Caki2 (cell line): ENCODE measurements around the gene CD37. TPM values are rescaled to one million over a fixed set of nuclear protein-coding genes. Genes with fewer than 3 reads are reported as not detected.

ENCODE experiments used
- DNase-seq: peaks from one replicate; pipeline ENCODE4 v3.0.0-alpha.2; 2015; ENCODE audit warnings: low read depth
- in situ Hi-C: cut with HindIII; loops from 2 replicates; pipeline ENCODE4 v1.10.0; 2016; ENCODE audit warnings: low sequenced_read_pairs, low pct_unique_long_range_greater_than_20kb, mixed read lengths
- total RNA-seq: library from RNA; depleted of rRNA; stranded (reverse); fragments of >200 nt; shearing (Covaris generic); gene quantifications from 2 replicates; pipeline ENCODE4 v1.2.3, GENCODE V29; 2014; ENCODE audit warnings: low replicate concordance

CD37 gene
- total RNA-seq, 1 experiment from 2014 or later, result not detected

GRCh38 chr19:49340865-49341718 is 5.9 kb downstream of the CD37 start:
- in situ Hi-C loops, result no loop called here
- no peak for DNase-seq

- in situ Hi-C loops, result no loop called here
These were observed 7.1 kb downstream of the CD37 start for GRCh38 chr19:49342291-49342721.

GRCh38 chr19:49343123-49343522 is 7.9 kb downstream of the CD37 start:
- in situ Hi-C loops, result no loop called here
- no peak for DNase-seq

More at GRCh38 chr19:49342291-49342721, 7.1 kb downstream of the CD37 start:
- DNase-seq, result no peak

GRCh38 chr19:49344505-49345423 is 9.6 kb downstream of the CD37 start:
- DNase-seq, result no peak
- in situ Hi-C loops, result no loop called here

GRCh38 chr19:49347191-49347590 is 12.0 kb downstream of the CD37 start:
- no peak for DNase-seq
- in situ Hi-C loops, result no loop called here

GRCh38 chr19:49347835-49348234 is 12.6 kb downstream of the CD37 start:
- peak; percentile 48 for DNase-seq
- in situ Hi-C loops, result no loop called here

- DNase-seq, result no peak
- in situ Hi-C loops, result no loop called here
These were observed 13.3 kb downstream of the CD37 start for GRCh38 chr19:49348305-49349189.

- DNase-seq, result no peak
- in situ Hi-C loops, result no loop called here
These were observed 14.4 kb downstream of the CD37 start for GRCh38 chr19:49349567-49349966.

- DNase-seq, result no peak
- in situ Hi-C loops, result no loop called here
These were observed 20.7 kb downstream of the CD37 start for GRCh38 chr19:49355909-49356353.

- DNase-seq, result no peak
- in situ Hi-C loops, result no loop called here
These were observed 21.2 kb downstream of the CD37 start for GRCh38 chr19:49356382-49356781.

GRCh38 chr19:49357186-49357585 is 22.0 kb downstream of the CD37 start:
- in situ Hi-C loops, result no loop called here

GRCh38 chr19:49359851-49360820 is 24.9 kb downstream of the CD37 start:
- DNase-seq, result no peak
- in situ Hi-C loops, result no loop called here

More at GRCh38 chr19:49357186-49357585, 22.0 kb downstream of the CD37 start:
- DNase-seq, result no peak

- peak; percentile 83 for DNase-seq
- in situ Hi-C loops, result no loop called here
These were observed 26.3 kb downstream of the CD37 start for GRCh38 chr19:49361438-49362047.

- DNase-seq, result peak; percentile 50
- in situ Hi-C loops, result no loop called here
These were observed 27.1 kb downstream of the CD37 start, which contains the start of gene TEAD2 for GRCh38 chr19:49362048-49362928. TSS of gene TEAD2 (minus strand) at chr19:49362416. CDS start at chr19:49360075, 2,341 bp downstream.

GRCh38 chr19:49362929-49363267 is 27.7 kb downstream of the CD37 start:
- no peak for DNase-seq
- in situ Hi-C loops, result no loop called here
